HG02884 (cell line): ENCODE data around the gene SPATA13.
A peak's percentile ranks its signal among the peaks of the same experiment; 100 is the strongest.
"Not testable (repeated sequence)": the region's sequence is repeated elsewhere in the genome, so short reads cannot be mapped to it uniquely, and the experiment has no call there.

Experiments
- ATAC-seq: cut with Tn5 transposase; IDR thresholded peaks from one replicate; pipeline ENCODE4 v1.9.1; 2021; ENCODE audit warnings: mild to moderate bottlenecking, moderate library complexity; ENCODE audit not compliant: unreplicated experiment

Gene SPATA13

DNA sequence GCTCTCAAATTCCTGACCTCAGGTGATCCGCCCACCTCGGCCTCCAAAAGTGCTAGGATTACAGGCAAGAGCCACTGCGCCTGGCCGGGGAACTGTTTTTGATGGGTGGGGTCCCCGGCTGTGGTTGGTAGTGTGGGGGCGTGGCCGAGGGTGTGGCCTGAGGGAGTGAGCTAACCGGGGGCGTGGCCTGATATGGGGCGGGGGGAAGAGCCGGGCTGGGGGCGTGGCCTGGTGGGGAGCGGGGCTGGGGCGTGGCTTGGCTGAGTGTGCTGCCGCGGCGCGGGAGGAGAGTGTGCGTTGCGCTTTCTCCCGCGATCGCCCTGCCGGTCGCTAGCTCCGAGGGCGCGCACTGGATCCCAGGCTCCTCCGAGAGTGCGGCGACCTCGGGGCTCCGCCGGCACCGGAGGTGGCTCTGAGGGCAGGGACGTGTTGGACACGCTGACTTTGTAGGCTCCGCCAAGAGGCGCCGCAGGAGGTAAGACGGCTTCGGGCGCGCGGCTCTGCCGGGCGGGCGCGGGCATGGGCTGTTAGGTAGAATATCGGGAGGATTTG, at the start of gene SPATA13:
SPATA13 (plus strand) TSS at position 263 of the 552 bp plus-strand sequence. CDS start 62,210 bp downstream, outside the sequence.
- peak; percentile 74 for ATAC-seq

DNA sequence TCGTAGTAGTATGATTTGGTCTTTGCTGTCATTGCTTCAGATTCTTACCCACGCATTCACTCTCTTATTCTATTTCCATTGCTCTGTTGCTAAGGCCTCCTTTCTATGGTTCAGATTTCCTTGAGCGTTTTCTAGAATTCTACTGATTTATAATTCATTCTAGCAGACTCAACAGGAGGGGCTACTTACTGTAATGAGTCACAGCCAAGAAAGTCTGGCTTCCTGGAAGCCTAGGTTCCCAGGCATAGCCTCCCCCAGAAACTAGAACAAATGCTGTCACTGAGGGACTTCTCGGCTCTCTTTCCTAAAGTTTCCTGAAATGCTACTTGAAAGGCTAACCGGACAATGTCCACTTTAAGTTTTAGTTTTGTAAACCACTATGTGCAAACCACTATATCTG, 47.7 kb upstream of the SPATA13 start:
- no peak for ATAC-seq

DNA sequence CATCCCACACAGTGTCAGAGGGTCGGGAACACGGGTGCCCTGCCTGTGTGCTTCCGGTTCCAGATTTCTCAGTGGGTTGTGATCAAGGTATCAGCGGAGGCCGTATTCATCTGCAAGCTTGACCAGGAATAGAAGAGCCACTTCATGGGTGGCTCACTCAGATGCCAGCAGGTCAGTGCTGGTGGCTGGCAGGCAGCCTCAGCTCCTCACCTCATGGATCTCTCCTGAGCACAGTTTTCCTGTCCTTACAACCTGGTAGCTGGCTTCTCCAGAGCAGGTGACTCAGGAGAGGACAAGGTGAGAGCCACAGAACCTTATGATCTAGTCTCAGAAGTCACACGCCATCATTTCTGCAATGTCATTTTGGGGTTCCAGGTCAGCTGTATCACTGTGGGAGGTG, 44.8 kb upstream of the SPATA13 start:
- ATAC-seq: no peak

DNA sequence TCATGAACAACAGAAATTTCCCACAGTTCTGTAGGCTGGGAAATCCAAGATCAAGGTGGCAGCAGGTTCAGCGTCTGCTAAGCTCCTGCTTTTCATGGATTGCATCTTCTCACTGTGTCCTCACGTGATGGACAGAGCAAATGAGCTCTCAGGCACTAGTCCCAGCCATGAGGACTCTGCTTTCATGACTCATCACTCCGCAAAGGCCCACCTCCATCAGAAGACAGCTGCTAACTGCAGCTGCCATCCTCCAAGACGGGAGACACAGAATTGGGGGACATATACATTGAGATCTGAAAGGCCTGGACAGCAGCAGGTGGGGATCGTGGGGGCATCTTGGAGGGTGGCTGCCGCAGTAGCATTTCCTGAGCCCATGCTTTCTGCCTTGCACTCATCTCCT, 44.4 kb upstream of the SPATA13 start:
- ATAC-seq: no peak

DNA sequence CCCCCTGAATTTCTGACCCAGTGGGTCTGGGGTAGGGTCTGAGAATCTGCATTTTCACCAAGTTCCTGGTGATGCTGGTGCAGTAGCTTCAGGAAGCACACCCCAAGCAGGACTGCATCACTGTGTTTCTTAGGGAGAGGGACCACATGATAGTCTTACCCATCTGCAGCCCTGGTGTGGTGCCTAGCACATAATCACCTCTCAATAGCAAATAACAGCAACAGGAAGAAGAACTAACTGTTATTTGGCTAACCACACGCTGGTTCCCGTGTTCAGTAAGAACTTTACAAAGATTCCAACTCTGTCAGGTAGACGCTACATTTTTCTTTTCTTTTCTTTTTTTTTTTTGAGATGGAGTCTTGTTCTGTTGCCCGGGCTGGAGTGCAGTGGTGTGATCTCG, 41.9 kb upstream of the SPATA13 start:
- ATAC-seq: no peak

DNA sequence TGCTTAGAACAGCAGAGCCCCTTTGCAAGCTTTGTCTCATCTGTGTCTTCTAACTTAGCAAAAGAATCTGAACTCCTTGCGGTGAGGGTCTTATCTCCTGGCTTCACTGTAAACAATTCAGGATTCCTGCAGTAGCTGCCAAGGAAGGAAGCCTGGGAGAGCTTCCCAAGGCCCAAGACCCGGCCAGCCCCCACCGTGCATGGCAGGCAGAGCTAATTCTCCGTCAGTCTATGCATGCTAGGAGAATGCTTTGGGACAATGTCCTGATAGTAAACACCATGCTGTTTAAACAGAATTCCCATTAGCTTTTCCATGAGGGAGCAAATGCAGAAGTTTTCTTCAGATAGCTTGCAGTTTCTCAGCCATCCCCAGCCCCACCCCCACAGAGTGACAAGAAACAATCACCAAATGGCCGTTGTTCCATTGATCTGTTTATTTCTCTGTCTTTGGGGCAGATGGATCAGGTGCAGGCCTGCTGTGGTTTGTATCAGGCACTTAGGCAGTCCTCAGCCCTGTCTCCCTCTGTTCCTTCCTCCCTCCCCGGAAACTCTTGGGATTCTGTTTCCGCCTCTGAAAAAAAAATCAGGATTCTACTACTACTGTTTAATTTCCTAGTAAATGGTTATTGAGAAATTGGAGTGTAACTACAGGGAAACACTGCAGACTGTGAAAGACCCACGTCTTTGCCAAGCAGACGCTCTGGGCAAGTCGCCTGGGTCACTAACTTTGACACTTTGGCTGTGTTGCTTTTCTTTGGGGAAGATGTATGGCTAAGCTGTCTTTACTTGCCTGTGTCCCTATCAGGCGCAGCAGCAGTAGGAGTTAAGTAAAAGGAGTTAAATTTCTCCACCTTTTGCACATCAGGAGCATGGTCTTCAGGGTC, 40.7 kb upstream of the SPATA13 start:
- ATAC-seq: no peak

DNA sequence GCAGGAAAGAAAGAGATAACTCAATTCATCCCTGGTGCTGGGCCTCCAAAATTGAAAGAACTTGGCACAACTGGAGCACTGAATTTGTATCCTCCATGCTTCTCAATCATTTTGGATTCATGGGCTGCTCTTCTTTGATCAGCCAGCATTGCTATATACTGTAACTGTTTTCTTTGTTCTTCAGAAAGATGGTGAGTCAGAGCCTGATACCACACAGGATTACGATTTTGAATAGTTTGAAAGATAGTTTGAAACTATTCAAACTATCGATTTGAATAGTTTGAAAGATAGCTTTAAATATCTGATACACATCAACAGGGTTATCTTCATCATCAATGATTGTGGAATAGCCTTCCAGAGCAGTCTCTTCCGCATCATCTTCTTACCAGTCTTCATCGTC, 38.5 kb upstream of the SPATA13 start:
- ATAC-seq: not testable (repeated sequence)

DNA sequence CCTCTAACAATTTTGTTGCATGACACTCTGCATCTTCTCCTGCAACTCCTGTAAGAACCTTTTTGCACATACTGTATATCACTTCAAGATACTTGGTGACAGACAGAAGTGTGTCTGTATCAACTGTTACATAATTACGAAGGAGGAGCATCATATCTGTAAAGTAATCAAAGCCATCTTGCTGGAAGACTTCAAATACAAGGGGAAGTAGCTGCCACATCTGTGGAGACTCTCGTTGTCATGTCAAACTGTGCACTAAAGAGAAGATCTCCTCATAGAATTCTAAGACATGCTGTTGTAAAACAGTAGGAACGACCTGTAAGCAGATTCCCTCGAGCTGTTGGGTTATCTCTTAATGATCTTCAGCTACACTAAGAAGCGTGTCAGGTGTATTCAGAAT, 38.0 kb upstream of the SPATA13 start:
- no peak for ATAC-seq

DNA sequence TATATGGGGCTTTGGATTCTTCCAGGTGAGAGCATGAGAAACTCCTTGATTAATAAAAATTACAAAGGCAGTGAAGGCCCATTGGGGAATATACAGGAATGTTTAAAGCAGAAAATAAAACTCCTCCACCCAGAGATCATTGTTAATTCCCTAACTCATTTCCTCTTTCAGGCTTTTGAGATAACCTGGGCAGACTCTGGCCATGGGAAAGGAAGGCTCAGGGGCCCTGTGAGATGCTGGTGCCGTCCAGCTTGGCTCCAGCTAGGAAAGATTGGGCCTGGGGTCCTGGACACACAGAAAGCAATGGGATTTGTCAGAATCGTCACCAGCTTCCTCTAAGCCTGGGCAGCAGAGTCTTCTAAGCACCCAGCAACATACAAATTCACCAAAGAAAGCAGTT, 36.8 kb upstream of the SPATA13 start:
- ATAC-seq: no peak

DNA sequence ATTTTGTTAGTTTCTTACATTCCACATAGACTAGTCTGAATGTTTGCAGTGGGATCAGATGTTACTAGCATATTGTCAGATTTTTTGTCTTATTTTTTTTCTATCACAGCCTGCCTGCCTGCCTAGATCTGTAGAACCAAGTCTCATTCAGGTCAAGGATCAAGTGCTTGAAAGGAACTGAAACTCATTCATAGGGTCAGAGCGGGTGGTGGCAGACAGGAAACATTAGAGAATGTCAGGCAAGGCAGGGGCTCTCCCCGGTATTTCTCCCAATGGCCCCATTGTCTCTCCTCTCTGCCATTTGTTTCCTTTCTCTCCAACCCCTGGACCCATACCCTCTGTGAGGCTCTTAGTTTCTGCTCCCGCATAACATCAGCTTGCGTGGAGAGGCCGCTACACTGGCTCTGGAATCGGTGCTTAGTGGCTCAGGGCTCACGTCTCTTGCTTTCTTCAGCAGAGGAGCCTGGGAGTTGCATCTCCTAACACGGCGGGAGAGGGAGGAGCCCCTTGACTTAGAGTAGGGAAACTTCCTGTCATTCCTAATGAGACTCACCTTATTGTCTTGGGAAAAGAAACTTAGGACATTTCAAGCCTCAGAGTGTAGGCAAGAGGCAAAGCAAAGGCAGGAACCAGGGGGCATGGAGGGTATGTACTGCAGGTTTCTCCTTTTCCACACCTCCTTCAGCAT, 35.6 kb upstream of the SPATA13 start:
- peak; percentile 86 for ATAC-seq

DNA sequence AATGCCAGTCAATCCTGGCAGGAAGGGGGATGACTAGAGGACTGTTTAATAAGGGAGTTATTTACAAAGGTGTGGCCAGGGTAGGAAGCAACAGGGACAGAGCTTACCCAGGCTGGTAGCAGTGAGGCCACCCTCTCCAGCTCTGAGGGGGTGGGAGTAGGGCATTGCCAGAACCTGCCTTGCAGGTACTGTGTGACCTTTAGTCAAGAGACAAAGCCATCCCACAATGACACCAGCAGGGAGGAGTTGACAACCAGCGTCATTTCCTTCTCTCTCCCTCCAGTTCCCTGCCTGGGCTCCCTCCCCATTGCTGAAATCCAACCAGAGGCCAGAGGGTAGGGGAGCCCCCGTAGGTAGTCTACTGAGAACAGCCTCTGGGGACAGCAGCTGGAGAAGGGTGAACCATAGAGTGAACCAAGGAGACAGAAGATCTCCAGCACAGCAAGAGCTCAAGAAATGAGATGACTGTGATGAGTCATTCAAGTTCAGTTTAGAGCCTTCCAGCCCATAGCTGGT, 33.3 kb upstream of the SPATA13 start:
- ATAC-seq: no peak

DNA sequence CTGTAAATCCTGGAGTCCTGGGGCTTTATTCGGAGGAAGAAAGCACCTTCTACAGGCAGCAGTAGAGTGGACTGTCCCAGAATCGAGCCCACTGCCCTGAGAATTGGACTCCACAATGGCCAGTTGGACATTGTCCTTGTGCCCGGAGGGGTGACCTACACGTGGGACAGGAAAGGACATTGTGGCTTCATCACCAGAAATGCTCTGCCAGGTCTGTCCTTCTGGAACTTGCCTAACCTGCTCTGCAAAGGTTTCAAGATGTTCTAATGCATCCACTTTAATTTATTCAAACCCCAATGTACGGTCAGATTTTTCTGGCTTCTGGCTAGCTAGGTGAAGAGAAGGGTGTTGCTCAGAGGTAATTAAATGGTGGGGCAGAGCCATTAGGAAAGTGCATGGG, 32.4 kb upstream of the SPATA13 start:
- ATAC-seq: no peak

DNA sequence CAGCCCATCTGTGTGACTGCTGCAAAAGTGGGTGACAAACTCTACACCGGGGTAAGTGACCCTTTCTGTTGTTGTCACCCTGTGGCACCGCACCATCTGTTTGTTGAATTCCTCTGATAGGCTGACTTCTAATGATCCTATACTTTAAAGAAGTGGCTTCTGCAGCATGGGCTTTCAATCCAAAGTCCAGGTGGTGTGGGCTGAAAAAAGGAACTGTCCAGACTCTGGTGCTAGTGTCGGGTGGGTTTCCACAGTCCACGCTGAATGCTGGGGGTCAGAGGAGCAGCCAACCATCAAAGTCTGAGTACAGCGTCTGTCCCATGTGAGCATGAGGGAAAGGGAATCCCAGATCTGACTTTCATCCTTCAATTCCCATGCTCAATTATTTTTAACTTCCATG, 31.6 kb upstream of the SPATA13 start:
- no peak for ATAC-seq

DNA sequence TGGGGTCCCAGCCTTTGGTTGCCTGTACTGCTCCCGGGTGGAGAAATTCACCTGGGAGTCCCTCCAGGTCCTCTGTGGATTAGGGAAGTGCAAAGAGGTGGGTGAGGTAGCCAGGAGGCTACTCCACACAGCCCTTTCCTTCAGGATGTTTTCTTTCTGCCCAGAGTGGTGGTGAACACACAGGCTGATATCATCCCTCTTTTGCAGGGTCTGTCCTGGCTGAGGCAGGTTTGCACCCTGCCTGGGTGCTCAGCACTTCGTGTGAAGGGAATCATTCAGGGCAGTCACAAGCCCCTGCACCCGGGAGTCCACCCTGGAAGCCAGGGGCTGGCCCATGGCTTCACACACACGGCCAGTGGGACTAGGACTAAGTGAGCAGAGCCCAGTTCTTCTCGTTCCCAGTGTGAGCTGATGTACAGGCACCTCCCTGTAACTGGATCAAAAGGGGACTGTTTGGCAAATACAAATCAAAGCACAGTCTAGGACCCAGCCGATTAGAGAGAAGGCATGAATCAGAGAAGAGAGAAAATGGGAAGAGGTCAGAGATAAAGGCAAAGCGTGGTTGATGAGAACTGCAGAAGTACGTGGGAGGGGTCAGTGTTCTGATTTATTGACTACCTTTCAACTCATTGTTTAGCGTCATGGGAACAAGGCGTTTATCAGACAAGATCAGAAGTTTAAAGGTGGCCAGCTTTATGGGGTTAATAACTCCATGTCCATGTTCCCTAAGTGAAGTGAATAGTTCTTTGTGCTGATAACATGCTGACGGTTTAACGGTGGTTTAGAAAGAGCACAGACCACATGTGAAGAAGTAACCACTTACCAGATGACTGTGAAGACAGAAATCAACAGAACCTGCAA, 30.4 kb upstream of the SPATA13 start:
- no peak for ATAC-seq

DNA sequence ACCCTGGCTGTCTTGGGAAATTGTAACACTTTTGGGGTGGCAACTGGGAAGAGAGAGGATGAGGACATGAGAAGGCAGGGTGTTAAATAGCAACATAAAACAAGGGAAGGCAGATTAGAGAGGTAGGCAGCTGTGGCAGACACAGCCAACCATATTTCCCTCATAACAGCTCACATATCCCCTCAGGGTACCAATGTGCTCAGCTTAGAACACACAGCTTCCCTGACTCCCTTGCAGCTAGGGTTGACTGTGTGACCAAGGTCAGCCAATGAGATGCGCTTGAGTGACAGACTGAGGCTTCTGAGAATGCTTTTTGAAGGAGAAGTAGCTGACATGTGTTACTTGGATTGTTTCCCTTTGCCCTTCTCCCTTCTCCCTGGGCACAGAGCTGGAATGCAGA, 28.8 kb upstream of the SPATA13 start:
- no peak for ATAC-seq

DNA sequence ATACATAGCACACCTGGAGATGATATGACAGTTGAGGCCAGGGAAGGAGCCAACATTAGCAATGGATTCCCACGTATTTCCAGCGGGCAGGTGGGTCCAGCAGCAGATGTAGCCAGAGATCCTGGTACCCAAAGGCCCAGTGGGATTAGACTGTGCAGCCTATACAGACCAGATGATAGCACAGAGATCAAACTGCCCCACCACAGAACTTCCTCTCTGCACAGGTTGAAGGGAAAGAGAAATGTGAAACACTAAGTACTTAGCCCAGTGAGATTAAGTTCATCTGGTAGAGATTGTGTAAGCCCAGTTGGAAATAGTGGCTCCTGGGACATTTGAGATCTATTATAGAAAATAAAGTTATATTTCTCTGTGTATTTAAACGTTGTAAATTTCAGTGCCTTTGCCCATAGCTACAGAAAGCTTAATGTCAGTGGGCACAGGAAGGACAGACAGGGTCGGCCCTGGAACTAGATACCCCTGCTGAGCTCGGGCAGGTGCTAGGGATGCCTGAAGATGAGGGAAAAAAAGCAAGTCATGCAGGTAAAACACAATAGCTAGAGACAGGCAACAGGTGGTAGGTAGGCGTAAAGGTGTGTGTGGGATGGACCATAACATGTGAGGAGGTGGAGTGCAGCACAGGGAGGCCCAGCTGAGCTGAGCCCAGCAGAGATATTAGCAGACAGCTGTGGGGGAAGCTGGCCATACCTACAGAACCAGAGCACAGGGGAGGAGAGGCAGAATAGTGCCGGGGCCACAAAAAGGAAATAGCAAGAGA, 27.3 kb upstream of the SPATA13 start:
- no peak for ATAC-seq

DNA sequence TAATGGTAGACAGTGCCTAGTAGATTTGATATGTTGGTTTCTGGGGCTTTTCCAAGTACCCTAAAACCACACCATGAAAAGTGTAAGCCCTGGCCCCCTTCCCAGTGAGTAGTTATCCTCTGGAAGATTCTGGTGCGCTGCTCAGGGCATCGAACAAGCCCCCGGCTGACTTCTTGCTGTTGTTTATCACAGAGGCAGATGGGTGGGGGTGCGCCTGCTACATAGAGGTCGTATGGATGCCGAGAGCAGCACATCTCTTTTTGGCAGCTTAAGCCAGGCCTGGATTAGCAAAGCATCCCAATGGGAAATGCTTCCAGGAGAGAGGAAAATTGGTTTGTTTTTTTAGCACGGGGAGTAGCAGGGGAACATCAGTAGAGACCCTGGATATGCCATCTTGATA, 26.3 kb upstream of the SPATA13 start:
- ATAC-seq: no peak

DNA sequence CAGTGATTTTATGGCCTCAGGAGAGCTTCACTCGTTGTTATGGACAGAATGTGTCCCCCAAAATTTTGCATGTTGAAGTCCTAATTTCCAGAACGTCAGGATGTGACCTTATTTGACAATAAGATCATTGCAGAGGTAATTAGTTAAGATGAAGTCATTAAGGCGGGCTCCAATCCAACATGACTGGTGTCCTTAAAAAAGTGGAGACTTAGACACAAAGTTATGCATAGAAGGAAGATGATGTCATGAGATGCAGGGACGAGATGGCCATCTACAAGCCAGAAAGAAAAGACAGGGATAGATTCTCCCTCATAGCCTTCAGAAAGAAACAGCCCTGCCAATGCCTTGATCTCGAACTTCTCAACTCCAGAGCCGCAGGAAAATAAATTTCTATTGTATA, 25.8 kb upstream of the SPATA13 start:
- ATAC-seq: no peak

DNA sequence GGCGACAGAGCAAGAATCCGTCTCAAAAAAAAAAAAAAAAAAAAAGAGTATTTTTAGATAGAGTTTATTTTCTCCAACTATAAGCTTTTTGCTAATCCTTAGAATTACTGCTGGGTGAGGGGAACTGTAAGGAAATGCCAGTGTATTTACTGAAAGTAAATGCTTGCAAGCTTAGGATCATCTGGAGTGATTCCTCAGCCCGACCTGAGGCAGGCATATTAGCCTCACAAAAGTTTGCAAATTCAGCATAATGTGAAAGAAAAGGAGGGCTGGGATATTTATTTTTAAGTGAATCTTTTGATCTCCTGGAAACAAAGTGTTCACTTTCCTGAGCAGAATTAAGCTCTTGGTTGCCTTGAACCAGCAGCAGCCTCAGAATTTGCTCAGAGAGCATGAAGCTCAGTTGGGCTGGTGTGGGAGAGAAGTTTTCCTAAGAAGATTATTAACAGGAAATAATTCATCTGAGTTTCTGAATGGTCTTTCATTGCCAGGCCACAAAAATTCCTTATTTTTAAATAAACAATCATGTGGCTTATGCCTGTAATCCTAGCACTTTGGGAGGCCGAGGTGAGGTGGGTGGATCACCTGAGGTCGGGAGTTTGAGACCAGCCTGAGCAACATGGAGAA, 24.7 kb upstream of the SPATA13 start:
- no peak for ATAC-seq

DNA sequence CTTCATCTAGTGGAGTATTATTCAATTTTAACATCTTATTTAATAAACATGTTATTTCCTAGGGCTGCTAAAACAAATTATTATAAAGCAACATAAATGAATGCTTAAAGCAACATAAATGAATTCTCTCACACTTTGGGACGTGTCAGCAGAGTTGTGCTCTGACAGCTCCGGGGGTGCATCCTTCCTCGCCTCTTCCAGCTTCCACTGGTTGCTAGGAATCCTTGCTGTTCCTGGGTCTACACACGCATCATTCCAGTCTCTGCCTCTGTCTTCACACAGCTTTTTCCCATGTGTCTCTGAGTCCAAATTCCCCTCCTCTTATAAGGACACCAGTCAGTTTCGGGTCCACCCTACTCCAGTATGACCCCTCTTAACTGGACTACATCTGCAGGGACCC, 21.6 kb upstream of the SPATA13 start:
- ATAC-seq: no peak
